ENCODE measurements around the gene GTPBP1. TPM values are rescaled to one million over a fixed set of nuclear protein-coding genes. Genes with fewer than 3 reads are reported as not detected.

GTPBP1 gene
- 17.1 TPM for total RNA-seq (ENCODE audit: insufficient read depth, low replicate concordance)

DNA sequence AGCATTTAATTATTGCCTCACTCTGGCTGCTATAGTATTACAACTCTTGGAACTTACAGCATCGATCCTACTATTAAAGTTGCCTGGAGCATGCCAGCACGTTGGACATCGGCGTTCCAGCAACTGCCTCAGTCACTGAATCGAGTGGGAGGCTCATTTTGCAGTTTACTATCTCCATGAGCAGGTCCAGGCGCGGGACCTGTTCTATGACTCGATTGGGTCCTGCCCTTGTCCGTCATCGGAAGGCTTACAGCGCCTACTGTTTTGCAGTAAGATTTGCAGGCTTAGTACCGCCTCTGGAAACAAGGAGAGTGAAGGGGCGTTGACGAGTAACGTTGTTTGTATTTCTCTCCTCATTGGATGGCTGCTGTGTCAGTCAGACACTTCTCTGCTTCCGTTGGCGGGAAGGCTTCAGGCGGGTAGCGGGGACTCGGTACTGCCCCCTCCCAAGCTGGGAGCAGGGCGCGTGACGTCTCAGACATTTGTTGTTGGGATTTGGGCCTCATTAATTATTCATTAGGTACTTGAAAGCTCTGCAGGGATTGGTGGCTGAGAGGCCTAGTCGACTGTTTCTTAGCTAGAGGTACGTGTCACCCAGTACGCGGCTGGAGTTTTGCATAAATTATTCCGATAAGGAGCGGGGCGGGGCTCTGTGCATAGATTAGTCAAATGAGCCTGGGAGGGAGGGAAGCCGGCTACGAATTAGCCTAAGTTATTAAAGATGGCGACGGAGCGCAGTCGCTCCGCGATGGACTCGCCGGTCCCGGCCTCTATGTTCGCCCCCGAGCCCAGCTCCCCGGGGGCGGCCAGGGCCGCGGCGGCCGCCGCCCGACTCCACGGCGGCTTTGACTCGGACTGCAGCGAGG, at the start of gene GTPBP1:
Gene GTPBP1, plus strand, starts transcription at position 710 of the 866 bp plus-strand sequence. Its CDS starts 12 bp downstream, at position 722.
- peak; percentile 100 for DNase-seq (ENCODE audit: low spot score)

GRCh38 chr22:38656256-38657044, 49.3 kb upstream of the GTPBP1 start, which contains the start of the genes CBY1 and FAM227A:
Gene CBY1, plus strand, starts transcription at chr22:38656638. Its CDS starts 11,417 bp downstream, at chr22:38668055.
Gene FAM227A, minus strand, starts transcription at chr22:38656392. Its CDS starts 6,224 bp downstream, at chr22:38650168.
- DNase-seq (ENCODE audit: low spot score), result peak; percentile 92

DNA sequence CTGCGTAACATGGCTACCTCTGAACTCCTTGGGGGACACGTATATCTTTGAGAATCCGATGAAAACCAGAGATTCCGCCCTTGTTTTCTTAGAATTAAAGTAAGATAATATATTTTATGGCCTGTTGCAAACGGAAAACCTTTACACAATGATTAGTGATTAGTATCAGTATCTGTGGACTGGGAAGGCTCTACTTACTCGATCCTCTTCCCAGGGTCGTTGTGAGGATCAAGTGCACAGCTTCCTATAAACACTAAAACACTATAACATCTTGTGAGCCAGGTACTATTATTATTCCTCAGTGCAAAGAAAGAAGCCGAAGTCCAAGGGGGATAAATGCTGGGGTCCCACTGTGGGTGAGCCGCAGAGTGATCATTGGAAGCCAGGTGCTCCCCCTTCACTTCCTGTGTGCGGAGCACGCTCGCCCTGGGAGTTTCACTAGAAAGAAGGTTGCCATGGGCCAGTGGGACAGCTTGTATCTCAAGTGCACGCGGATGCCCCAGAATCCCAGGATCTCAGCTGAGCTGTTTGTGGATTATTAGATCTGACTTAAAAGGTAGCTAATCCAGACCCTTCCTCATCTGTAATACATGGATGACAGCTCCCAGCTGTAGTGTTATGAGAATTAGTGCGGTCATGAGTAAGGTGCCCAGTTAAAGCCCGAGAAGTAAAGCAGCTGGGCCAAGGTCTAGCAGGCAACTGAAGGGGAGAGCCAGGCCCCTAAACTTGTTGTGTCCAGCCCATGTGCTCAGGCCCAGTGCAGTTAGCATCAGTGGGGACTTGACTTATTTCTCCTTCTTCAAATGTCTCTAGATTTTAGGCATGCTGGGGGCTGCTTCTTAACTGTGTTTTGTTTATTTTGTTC, 48.5 kb upstream of the GTPBP1 start:
- no peak for DNase-seq (ENCODE audit: low spot score)

GRCh38 chr22:38674888-38675287, 30.9 kb upstream of the GTPBP1 start:
- DNase-seq (ENCODE audit: low spot score), result no peak

DNA sequence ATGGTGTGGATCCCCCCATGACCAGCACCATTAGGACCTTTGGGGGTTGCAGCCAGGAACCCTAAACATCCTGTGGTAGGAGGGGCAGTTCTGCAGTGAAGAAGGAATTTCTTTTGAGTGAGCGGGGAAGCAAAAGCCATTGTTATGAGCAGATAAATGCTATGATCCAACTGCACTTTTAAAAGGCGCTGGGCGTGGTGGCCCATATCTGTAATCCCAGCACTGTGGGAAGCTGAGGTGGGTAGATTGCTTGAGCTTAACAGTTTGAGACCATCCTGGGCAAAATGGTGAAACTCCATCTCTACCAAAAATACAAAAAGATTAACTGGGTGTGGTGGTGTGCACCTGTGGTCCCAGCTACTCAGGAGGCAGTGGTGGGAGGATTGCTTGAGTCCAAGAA, 29.9 kb upstream of the GTPBP1 start:
- DNase-seq (ENCODE audit: low spot score), result no peak

DNA sequence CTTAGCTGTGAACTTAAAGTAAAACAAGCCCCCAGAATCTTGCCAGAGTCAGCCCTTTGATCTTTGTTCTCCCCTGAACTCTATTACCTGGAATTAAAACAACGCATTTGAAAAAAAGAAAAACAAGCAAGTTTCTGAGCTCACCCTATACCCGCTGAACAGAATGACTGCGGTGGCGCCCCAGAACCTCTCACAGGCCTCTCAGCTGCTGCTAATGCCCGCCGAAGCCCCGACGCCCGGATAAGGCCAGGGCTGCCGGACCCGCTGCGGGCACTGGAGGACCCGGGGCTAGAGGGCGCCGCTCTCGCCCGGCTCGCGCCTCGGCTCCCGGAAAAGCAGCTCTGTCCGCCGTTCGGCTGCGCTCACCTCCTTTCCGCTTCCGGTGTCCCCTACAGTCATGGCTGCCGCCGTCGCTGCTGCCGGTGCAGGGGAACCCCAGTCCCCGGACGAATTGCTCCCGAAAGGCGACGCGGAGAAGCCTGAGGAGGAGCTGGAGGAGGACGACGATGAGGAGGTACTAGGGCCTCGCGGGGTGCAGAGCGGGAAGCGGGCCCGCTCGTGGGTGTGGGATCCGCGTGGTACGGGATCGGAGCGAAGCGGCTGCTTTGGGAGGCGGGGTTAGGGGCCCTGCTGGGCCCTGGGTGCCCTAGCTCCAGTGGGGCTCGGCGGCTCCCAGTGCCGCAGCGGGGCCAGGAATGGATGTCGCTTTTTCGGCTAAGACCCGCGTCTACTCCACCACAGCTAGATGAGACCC, 24.0 kb upstream of the GTPBP1 start, which contains the start of gene TOMM22:
Gene TOMM22, plus strand, starts transcription at position 376 of the 754 bp plus-strand sequence. Its CDS starts 22 bp downstream, at position 398.
- peak; percentile 90 for DNase-seq (ENCODE audit: low spot score)

DNA sequence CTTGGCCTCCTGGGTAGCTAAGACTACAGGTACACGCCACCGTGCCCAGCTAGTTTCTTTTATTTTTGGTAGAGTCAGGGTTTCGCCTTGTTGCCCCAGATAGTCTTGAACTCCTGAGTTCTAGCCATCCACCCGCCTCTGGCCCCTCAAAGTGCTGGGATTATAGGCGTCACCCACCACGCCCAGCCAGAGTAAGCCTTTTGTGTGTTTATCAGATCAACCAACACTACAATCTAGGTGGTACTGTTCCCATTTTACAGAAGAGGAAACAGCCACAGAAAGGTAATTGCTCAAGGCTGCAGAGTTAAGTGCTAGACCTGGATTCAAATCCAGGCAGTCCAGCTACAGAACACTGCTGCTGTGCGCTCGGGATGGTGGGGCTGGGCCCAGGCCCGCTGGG, 20.8 kb upstream of the GTPBP1 start:
- no peak for DNase-seq (ENCODE audit: low spot score)

GRCh38 chr22:38685761-38686160, 20.0 kb upstream of the GTPBP1 start:
- DNase-seq (ENCODE audit: low spot score), result no peak

GRCh38 chr22:38689651-38690050, 16.1 kb upstream of the GTPBP1 start:
- DNase-seq (ENCODE audit: low spot score), result no peak

DNA sequence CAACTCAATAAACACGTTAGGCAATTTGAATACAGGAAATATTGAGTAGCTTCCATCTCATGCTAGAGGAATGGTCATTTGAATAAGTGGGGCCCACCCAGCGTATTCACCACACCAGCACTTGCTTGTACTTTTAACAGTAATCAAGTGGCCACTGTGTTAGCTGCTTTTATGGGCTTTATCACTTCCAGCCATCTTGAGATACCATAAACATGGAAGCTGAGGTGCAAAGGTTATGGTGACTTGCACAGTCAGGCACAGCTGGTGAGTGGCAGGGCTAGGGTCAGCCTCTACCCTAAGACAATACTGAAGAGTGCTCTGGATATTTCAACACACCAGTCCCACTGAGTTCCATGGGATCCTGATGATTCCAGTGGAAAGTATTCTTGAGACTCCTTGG, 11.7 kb upstream of the GTPBP1 start:
- DNase-seq (ENCODE audit: low spot score), result no peak

- DNase-seq (ENCODE audit: low spot score), result no peak
Observed at GRCh38 chr22:38694940-38695339, 10.8 kb upstream of the GTPBP1 start.

- no peak for DNase-seq (ENCODE audit: low spot score)
Observed at GRCh38 chr22:38696606-38697424, 8.9 kb upstream of the GTPBP1 start.

- no peak for DNase-seq (ENCODE audit: low spot score)
Observed at GRCh38 chr22:38697425-38698089, 8.2 kb upstream of the GTPBP1 start.

GRCh38 chr22:38698407-38699094, 7.2 kb upstream of the GTPBP1 start:
- DNase-seq (ENCODE audit: low spot score), result no peak

DNA sequence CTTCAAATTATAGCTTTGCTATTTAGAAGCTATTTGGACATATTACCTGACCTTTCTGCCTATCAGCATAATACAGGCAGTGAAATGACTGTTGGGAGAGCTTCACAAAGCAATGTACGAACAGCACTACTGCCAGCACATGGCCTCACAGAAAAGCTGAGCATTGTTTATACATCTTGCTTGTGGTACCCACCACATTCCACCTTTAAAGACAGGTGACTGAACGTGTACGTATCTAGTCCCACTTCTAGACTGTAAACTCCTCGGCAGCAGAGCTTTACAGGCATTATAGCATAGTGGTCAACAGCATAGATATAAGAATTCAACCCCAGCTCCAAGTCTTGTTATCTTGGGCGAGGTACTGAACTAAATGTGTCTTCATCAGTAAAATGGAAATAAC, 6.6 kb upstream of the GTPBP1 start:
- no peak for DNase-seq (ENCODE audit: low spot score)

GRCh38 chr22:38699784-38700183, 6.0 kb upstream of the GTPBP1 start:
- peak; percentile 25 for DNase-seq (ENCODE audit: low spot score)

- DNase-seq (ENCODE audit: low spot score), result peak; percentile 68
Observed at GRCh38 chr22:38700270-38700788, 5.4 kb upstream of the GTPBP1 start.
